ENCODE results near the gene DHX38. TPM values are rescaled to one million over a fixed set of nuclear protein-coding genes. Genes with fewer than 3 reads are reported as not detected.
"Not testable (repeated sequence)": the region's sequence is repeated elsewhere in the genome, so short reads cannot be mapped to it uniquely, and the experiment has no call there.

Gene DHX38
- total RNA-seq, 3 donors from 2014 or later (not counting 1 experiment from before 2014, with no cell fraction given): 120 to 124 (median 120) TPM

- ATAC-seq (no peak), DNase-seq (no peak)
- Histone ChIP-seq H3K9me3 (ENCODE audit: control insufficient read depth, insufficient read depth, low read length) (peaks cover 5% of the 10 kb centered on the region), H3K36me3 (ENCODE audit: control insufficient read depth, insufficient read depth, low read length) (no peaks in the 10 kb centered on the region), H3K27me3 (ENCODE audit: control insufficient read depth, insufficient read depth, low read length) (no peaks in the 10 kb centered on the region), H3K4me1 (ENCODE audit: control insufficient read depth, insufficient read depth, low read length) (no peaks in the 10 kb centered on the region), H3K27ac (ENCODE audit: low read length) (no peak overlapping the region), H3K4me3 (ENCODE audit: low read length) (no peak overlapping the region)
- H3K4me3 Mint-ChIP-seq: no peak overlapping the region
- H3K27me3 Mint-ChIP-seq (ENCODE audit: low read depth in 2 of 2): peaks cover 0 to 7% of the 10 kb centered on the region in 2 donors
- H3K27ac Mint-ChIP-seq: no peak overlapping the region
- intact Hi-C loops (cut with micrococcal nuclease): no loop called here
- H3K4me1 Mint-ChIP-seq: no peaks in the 10 kb centered on the region
- H3K36me3 Mint-ChIP-seq: peaks cover 8% of the 10 kb centered on the region
- TF ChIP-seq, protein P1, sequence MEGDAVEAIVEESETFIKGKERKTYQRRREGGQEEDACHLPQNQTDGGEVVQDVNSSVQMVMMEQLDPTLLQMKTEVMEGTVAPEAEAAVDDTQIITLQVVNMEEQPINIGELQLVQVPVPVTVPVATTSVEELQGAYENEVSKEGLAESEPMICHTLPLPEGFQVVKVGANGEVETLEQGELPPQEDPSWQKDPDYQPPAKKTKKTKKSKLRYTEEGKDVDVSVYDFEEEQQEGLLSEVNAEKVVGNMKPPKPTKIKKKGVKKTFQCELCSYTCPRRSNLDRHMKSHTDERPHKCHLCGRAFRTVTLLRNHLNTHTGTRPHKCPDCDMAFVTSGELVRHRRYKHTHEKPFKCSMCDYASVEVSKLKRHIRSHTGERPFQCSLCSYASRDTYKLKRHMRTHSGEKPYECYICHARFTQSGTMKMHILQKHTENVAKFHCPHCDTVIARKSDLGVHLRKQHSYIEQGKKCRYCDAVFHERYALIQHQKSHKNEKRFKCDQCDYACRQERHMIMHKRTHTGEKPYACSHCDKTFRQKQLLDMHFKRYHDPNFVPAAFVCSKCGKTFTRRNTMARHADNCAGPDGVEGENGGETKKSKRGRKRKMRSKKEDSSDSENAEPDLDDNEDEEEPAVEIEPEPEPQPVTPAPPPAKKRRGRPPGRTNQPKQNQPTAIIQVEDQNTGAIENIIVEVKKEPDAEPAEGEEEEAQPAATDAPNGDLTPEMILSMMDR (IDR thresholded peaks at IDR 0.05): no peak
- peaks cover 0 to 5% of the 10 kb centered on the region in 2 donors for H3K9me3 Mint-ChIP-seq
These were observed 44.5 kb upstream of the DHX38 start for GRCh38 chr16:72049110-72049509.

DNA sequence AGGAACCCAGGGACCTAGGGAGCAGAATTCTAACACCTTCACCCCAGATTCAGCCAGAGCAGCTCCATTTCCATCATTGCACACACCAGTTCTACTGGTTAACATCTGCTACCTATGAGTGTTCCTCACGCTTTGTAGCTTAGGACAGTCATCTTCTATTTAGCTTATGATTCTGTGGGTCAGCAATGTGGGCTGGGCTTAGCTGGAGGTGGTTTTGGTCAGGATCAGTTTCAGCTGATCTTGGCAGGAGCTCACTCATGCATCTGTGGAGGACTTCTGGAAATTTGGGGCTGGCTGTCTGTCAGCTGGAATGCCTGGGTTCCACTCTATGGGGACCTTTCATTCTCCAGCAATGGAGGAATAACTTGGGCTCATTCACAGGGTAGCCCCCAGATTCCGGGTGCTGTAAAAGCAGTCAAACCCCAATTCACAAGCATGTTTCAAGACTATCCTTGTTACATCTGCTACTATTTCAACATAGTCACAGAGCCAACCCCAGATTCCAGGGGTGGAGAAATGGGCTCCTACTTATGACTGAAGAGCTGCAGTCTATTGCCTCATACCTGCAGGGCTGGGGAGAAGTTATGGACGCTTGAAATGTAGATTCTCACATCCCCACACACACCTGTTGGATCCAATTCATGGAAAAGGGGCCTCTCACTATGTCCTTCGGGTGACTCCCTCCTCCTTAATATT, 42.7 kb upstream of the DHX38 start:
- DNase-seq (no peak), ATAC-seq (no peak)
- Histone ChIP-seq H3K4me1 (ENCODE audit: control insufficient read depth, insufficient read depth, low read length) (no peaks in the 10 kb centered on the region), H3K36me3 (ENCODE audit: control insufficient read depth, insufficient read depth, low read length) (no peaks in the 10 kb centered on the region), H3K4me3 (ENCODE audit: low read length) (no peak overlapping the region), H3K27ac (ENCODE audit: low read length) (no peak overlapping the region), H3K9me3 (ENCODE audit: control insufficient read depth, insufficient read depth, low read length) (peaks cover 5% of the 10 kb centered on the region), H3K27me3 (ENCODE audit: control insufficient read depth, insufficient read depth, low read length) (no peaks in the 10 kb centered on the region)
- Mint-ChIP-seq H3K27me3 (ENCODE audit: low read depth in 2 of 2) (peaks cover 0 to 7% of the 10 kb centered on the region in 2 donors), H3K36me3 (peaks cover 8% of the 10 kb centered on the region), H3K4me1 (no peaks in the 10 kb centered on the region), H3K27ac (no peak overlapping the region), H3K4me3 (no peak overlapping the region), H3K9me3 (peaks cover 0 to 5% of the 10 kb centered on the region in 2 donors)
- intact Hi-C loops (cut with micrococcal nuclease): no loop called here
- TF ChIP-seq, protein P1 (IDR thresholded peaks at IDR 0.05): no peak
- 88% methylated on average over 2 of the region's 4 CpGs for WGBS (ENCODE audit: insufficient coverage)

- TF ChIP-seq, protein P1 (IDR thresholded peaks at IDR 0.05): no peak
- no peaks in the 10 kb centered on the region for H3K4me1 ChIP-seq (ENCODE audit: control insufficient read depth, insufficient read depth, low read length)
- ATAC-seq (no peak), DNase-seq (no peak)
- H3K36me3 ChIP-seq (ENCODE audit: control insufficient read depth, insufficient read depth, low read length): no peaks in the 10 kb centered on the region
- no peaks in the 10 kb centered on the region for H3K4me1 Mint-ChIP-seq
- intact Hi-C loops (cut with micrococcal nuclease): no loop called here
- peaks cover 8% of the 10 kb centered on the region for H3K36me3 Mint-ChIP-seq
- no peak overlapping the region for H3K27ac Mint-ChIP-seq
- 29% methylated on average over 2 of the region's 2 CpGs for WGBS (ENCODE audit: insufficient coverage)
- H3K9me3 ChIP-seq (ENCODE audit: control insufficient read depth, insufficient read depth, low read length): peaks cover 5% of the 10 kb centered on the region
- H3K9me3 Mint-ChIP-seq: peaks cover 0 to 5% of the 10 kb centered on the region in 2 donors
- H3K27me3 ChIP-seq (ENCODE audit: control insufficient read depth, insufficient read depth, low read length): no peaks in the 10 kb centered on the region
- peaks cover 0 to 7% of the 10 kb centered on the region in 2 donors for H3K27me3 Mint-ChIP-seq (ENCODE audit: low read depth in 2 of 2)
- no peak overlapping the region for H3K4me3 ChIP-seq (ENCODE audit: low read length)
- H3K4me3 Mint-ChIP-seq: no peak overlapping the region
- no peak overlapping the region for H3K27ac ChIP-seq (ENCODE audit: low read length)
These were observed 41.8 kb upstream of the DHX38 start for GRCh38 chr16:72051818-72052217.

- H3K4me1 Mint-ChIP-seq; H3K27me3 Mint-ChIP-seq (ENCODE audit: low read depth in 2 of 2); H3K4me3 Mint-ChIP-seq; H3K4me3 ChIP-seq (ENCODE audit: low read length); H3K36me3 ChIP-seq (ENCODE audit: control insufficient read depth, insufficient read depth, low read length); ATAC-seq; H3K9me3 ChIP-seq (ENCODE audit: control insufficient read depth, insufficient read depth, low read length); intact Hi-C loops (cut with micrococcal nuclease); DNase-seq; H3K9me3 Mint-ChIP-seq; H3K27ac Mint-ChIP-seq; H3K27me3 ChIP-seq (ENCODE audit: control insufficient read depth, insufficient read depth, low read length); H3K27ac ChIP-seq (ENCODE audit: low read length); H3K36me3 Mint-ChIP-seq; H3K4me1 ChIP-seq (ENCODE audit: control insufficient read depth, insufficient read depth, low read length): not testable (repeated sequence)
- WGBS (ENCODE audit: insufficient coverage): 67% methylated on average over 4 of the region's 5 CpGs
These were observed 39.3 kb upstream of the DHX38 start, which contains the start of gene HP for GRCh38 chr16:72054254-72054847. HP (plus strand) TSS chr16:72054505; CDS start chr16:72054653, 148 bp downstream.

All from natural killer cell (primary cell).